Esophagus squamous epithelium (tissue), 4 donors: ENCODE data around the gene GCNT3.
"Not testable (repeated sequence)": the region's sequence is repeated elsewhere in the genome, so short reads cannot be mapped to it uniquely, and the experiment has no call there.

Source experiments
- CTCF ChIP-seq, 6 experiments: fragments of 450-650 bp in 4 of 6; fragments of 200-600 bp in 2 of 6; sonication (generic) in 2 of 6; IDR thresholded peaks; one replicate each; pipeline ENCODE4 v1.5.1; 2016 to 2019; ENCODE audit warnings: antibody characterized with exemption in 6 of 6, mild to moderate bottlenecking in 4 of 6, moderate library complexity in 4 of 6
- POLR2A ChIP-seq, 4 donors: fragments of 450-650 bp; IDR thresholded peaks; one replicate each; pipeline ENCODE4 v1.6.1; 2017; ENCODE audit warnings: antibody characterized with exemption in 4 of 4, mild to moderate bottlenecking in 4 of 4, moderate library complexity in 3 of 4

GRCh38 chr15:59637507-59637906 lies 25.9 kb downstream of the GCNT3 start:
- peak in 2 of 6 experiments; percentile 6 to 29 for TF ChIP-seq CTCF (IDR thresholded peaks at IDR 0.05)
- not testable (repeated sequence) for TF ChIP-seq POLR2A (IDR thresholded peaks at IDR 0.05)
